Large intestine (tissue), 3 donors: ENCODE data around the gene ASAP2. TPM values are rescaled to one million over a fixed set of nuclear protein-coding genes. Genes with fewer than 3 reads are reported as not detected.

ENCODE experiments used
- DNase-seq, 2 donors: peaks; one replicate each; pipeline versions ENCODE4 v3.0.0 to v3.0.0-alpha.2; 2013
- H3K27ac ChIP-seq: one replicate; pipeline ENCODE4 v1.5.1; 2013; ENCODE audit warnings: low read length
- H3K27me3 ChIP-seq: 2 replicates; pipeline ENCODE4 v1.6.1; 2013; ENCODE audit warnings: low read length; ENCODE audit not compliant: control insufficient read depth, insufficient read depth
- H3K36me3 ChIP-seq: 2 replicates; pipeline ENCODE4 v1.6.1; 2013; ENCODE audit warnings: low read length; ENCODE audit not compliant: control insufficient read depth, insufficient read depth
- H3K4me1 ChIP-seq: one replicate; pipeline ENCODE4 v1.6.1; 2013; ENCODE audit warnings: low read length; ENCODE audit not compliant: control insufficient read depth, insufficient read depth
- H3K4me3 ChIP-seq: one replicate; pipeline ENCODE4 v1.5.1; 2013; ENCODE audit warnings: low read length
- H3K9me3 ChIP-seq: one replicate; pipeline ENCODE4 v1.6.1; 2013; ENCODE audit warnings: mild to moderate bottlenecking, low read depth, low read length, moderate library complexity; ENCODE audit not compliant: control insufficient read depth
- WGBS: methylation state at CpG from one replicate; pipeline ENCODE4 v1.1.5; 2013; ENCODE audit warnings: low lambda C conversion rate; ENCODE audit not compliant: insufficient coverage; 5-methylcytosine and 5-hydroxymethylcytosine counted together
- polyA plus RNA-seq: library from polyadenylated mRNA; unstranded; fragments of 120-200 nt; gene quantifications from one replicate; pipeline ENCODE4 v1.2.1, GENCODE V29; 2013

Gene ASAP2
- polyA plus RNA-seq, 1 donor: 20.0 TPM

DNA sequence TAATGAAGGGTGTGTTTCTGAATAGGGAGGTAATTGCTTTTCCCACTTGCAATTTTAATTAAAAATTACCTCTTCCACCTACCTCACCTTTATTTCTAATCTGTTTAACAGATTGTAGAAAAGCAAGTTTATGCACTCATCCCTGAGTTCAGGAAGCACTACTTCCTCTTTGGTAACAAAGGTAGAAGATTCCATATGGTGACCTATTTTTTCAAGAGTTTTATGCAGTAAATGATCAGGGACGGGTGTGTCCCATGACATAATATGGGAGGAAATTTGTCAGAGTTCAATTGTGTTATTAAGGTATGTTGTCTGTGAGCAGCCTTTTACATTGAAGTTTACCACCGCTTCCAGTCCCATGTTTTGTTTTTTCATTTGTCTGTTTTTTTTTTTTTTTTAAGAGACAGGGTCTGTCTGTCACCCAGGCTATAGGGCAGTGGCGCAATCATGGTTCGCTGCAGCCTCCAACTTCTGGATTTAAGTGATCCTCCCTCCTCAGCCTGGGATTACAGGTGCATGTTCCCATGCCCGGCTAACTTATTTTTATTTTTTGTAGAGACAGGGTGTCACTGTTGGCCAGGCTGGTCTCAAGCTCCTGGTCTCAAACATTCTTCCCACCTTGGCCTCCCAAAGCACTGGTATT lies 68.2 kb downstream of the ASAP2 start:
- Histone ChIP-seq H3K4me1 (no peaks in the 10 kb centered on the region), H3K9me3 (no peaks in the 10 kb centered on the region), H3K4me3 (no peak overlapping the region), H3K36me3 (no peaks in the 10 kb centered on the region), H3K27me3 (no peaks in the 10 kb centered on the region), H3K27ac (no peak overlapping the region)
- 67% methylated on average over 2 of the region's 5 CpGs for WGBS
- peak in 1 of 2 donors; percentile 37 for DNase-seq

DNA sequence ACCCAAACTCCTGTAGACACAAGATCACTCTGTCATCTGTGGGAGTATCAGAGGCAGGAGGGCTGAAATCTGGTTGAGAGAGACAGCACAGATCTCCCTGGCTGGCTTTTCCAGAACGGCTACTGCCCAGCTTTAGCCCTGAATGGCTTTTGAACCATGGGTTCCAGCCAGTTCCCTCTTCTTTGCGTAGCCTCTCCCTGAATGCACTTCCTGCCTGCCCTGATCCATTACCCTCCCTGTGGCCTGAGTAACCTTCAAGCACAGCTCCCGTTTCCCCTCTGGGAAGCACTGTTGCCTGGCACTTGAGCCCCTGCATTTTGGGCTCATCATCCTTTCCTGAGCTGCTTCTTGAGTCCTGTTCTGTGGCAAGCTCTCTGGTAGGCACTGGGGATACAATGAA lies 68.8 kb downstream of the ASAP2 start:
- DNase-seq: no peak
- H3K4me1 ChIP-seq: no peaks in the 10 kb centered on the region
- 80% methylated on average over 1 of the region's 3 CpGs for WGBS
- H3K27ac ChIP-seq: no peak overlapping the region
- H3K9me3 ChIP-seq: no peaks in the 10 kb centered on the region
- H3K4me3 ChIP-seq: no peak overlapping the region
- H3K27me3 ChIP-seq: no peaks in the 10 kb centered on the region
- H3K36me3 ChIP-seq: peaks cover 5% of the 10 kb centered on the region

DNA sequence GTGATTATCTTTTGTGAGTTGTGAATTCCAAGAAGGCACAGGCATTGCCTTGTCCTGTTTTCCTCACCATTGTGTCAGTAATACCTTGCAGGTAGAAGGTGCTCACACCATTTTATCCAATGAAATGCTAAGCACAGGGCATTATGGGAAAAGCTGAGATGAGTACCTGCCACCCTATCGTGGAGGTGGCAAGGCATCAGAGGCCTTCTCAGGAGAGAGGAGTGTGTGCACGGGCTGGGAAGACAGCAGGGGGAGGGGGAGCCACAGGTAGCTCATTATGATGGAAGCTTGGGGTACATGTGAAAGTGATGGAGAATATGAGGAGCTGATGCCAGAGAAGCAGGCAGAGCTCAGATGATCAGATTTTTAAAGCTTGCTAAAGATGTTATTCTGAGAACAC lies 69.5 kb downstream of the ASAP2 start:
- no peaks in the 10 kb centered on the region for H3K27me3 ChIP-seq
- no peaks in the 10 kb centered on the region for H3K4me1 ChIP-seq
- H3K36me3 ChIP-seq: peaks cover 9% of the 10 kb centered on the region
- no peak for DNase-seq
- no CpG with 5 or more reads among the region's 2 CpGs for WGBS
- no peak overlapping the region for H3K4me3 ChIP-seq
- H3K9me3 ChIP-seq: no peaks in the 10 kb centered on the region
- no peak overlapping the region for H3K27ac ChIP-seq

DNA sequence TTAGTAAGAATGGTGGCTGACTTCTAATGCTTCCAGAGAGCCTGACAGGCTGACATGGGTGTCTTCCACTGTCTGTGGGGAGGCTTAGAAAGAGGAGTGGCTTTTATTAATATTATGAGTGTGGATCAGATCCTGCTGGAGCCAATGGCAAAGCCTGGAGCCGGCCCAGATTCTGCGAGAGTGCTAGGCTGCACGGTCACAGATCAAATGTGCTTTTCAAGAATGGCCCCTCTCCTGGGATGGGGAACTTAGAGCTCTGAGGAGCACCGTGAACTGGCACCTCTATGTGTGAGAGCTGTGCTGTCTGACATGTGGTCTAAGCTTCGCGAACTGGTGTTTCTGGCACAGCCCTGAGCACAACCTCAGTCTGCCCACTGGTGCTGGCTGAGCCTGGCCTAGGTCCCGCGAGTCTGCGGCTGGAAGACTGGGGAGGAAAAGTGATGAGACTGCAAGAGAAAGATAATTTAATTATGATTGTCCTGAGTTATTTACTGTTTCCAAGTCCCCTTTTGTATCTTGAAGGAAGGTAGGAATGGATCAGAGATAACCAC lies 70.4 kb downstream of the ASAP2 start:
- Histone ChIP-seq H3K4me1 (no peaks in the 10 kb centered on the region), H3K4me3 (no peak overlapping the region), H3K9me3 (no peaks in the 10 kb centered on the region), H3K27me3 (no peaks in the 10 kb centered on the region), H3K27ac (no peak overlapping the region), H3K36me3 (peaks cover 9% of the 10 kb centered on the region)
- no CpG with 5 or more reads among the region's 9 CpGs for WGBS
- no peak for DNase-seq

DNA sequence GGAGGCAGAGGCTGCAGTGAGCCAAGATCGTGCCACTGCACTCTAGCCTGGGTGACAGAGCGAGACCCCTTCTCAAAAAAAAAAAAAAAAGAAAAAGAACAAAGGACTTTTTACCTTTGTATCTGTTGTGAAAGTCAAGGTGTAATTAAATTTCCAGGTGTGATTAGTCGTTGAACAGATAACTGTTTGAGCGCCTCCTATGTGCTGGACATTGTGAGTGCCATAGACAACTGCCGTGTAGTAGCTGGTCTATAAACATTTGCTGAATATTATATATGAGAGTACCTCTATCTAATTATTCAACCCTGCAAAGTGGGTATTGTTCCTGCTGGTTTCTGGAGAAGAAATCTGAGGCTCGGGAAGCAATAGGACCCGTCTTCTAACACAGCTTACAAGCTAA lies 71.8 kb downstream of the ASAP2 start:
- H3K36me3 ChIP-seq: peaks cover 9% of the 10 kb centered on the region
- H3K4me3 ChIP-seq: no peak overlapping the region
- H3K27me3 ChIP-seq: no peaks in the 10 kb centered on the region
- H3K9me3 ChIP-seq: no peaks in the 10 kb centered on the region
- no peaks in the 10 kb centered on the region for H3K4me1 ChIP-seq
- DNase-seq: peak in 1 of 2 donors; percentile 19
- no peak overlapping the region for H3K27ac ChIP-seq
- no CpG with 5 or more reads among the region's 7 CpGs for WGBS

DNA sequence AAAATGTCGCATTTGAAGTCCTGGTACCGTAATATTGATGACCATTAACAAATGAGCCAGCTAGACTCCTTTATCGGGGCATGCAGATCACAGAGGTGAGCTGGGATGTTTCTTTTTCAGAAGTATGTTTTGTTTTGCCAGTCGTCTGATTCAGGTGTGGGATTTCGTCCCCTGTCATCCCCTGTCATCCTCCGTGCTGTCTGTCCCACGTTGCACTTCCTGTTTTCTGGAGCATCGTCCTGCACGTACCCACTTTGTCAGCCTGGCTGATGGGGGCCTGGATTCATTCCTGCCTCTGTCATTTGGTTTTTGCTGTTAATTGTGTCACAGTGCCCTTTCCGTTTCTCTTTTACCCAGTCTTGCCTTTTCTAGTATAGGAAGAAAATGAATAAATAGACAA lies 72.8 kb downstream of the ASAP2 start:
- no peaks in the 10 kb centered on the region for H3K27me3 ChIP-seq
- no peak overlapping the region for H3K27ac ChIP-seq
- H3K4me1 ChIP-seq: no peaks in the 10 kb centered on the region
- no peak for DNase-seq
- H3K9me3 ChIP-seq: no peaks in the 10 kb centered on the region
- WGBS: 100% methylated on average over 1 of the region's 10 CpGs
- H3K36me3 ChIP-seq: peaks cover 9% of the 10 kb centered on the region
- no peak overlapping the region for H3K4me3 ChIP-seq

DNA sequence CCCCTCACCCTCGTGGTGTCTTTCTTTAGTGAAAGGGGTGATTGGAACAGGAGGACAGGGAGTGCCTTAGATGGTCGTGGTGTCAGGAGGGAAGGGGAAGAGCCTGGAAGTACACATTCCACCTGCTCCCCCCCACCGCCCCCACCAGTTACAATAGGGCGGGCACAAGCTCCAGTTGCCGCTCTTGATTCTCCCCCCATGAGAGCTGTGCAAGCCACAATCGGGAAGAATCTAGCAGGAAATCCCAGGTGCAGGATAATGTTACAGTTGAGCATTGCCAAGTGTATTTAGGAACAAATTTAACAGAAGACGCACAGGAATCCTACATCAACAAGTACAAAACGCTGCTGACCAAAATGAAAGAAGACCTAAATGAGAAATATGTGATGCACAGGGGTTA lies 73.6 kb downstream of the ASAP2 start:
- no peak for DNase-seq
- H3K36me3 ChIP-seq: peaks cover 9% of the 10 kb centered on the region
- no peaks in the 10 kb centered on the region for H3K4me1 ChIP-seq
- 73% methylated on average over 2 of the region's 8 CpGs for WGBS
- no peaks in the 10 kb centered on the region for H3K9me3 ChIP-seq
- no peak overlapping the region for H3K4me3 ChIP-seq
- H3K27me3 ChIP-seq: no peaks in the 10 kb centered on the region
- no peak overlapping the region for H3K27ac ChIP-seq

DNA sequence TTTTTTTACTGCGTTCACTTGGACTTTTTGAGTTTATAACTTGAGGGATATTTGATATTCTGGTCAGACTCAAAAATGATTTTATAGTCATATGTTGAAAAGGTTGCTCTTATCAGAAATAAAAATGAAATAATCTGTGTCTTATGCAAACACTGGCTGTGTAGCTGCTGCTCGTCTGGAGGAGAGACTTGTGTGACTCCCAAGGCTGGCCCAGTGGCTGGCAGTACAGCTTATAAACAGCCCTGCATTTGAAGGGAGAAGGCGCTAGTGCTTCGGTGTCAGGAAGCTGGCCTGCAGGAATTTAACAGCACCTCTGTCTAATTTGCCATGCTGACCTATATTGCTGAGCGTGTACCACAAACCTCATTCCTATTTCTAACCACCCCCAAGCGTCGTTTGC lies 74.5 kb downstream of the ASAP2 start:
- H3K36me3 ChIP-seq: peaks cover 9% of the 10 kb centered on the region
- H3K9me3 ChIP-seq: no peaks in the 10 kb centered on the region
- DNase-seq: no peak
- WGBS: 83% methylated on average over 3 of the region's 7 CpGs
- H3K27ac ChIP-seq: no peak overlapping the region
- H3K27me3 ChIP-seq: no peaks in the 10 kb centered on the region
- H3K4me3 ChIP-seq: no peak overlapping the region
- H3K4me1 ChIP-seq: no peaks in the 10 kb centered on the region

DNA sequence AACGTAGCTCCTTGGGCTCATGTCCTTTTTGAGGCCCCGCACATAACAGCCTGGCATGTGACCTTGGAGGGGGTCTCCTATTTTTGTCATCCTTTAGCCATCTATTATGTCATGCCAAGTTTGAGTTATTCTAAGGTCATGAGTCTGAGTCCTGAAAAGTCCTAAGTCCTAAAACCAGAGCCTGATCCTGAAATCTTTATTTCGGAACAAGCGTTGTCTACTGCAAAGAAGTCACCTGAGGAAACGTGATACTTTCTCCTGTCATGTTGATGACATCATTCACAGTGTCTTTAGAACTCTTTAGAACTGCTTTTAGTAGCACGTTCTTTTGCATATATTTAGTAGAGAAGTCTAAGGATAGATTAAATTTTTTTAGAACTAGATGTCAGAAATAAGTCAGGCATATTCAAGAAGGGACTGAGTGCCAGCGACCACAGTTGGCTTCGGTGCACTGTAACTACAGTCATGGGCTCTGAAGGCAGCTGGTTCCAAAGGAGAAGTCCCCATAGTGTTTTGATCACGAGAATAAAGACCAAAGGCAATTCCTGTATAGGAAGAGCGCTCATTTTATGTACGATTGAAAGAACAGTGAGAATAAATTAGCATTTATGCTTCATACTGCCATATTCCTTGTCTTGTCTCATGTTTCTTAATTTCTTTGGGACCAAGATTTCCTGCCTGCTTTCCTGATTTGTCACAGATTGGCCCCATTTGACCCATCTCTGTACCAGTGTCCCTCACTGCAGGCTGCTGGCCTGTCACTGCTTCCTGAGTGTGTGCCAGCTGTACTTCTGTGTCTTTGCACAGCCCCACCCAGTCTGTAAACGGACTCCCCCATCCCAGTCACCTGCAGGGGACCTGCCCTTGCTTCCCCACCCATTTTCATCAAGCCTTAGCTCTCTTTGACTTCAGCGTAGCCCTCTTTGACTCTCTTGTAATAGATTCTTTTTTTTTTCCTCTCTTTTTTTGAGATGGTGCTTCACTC lies 75.8 kb downstream of the ASAP2 start:
- H3K9me3 ChIP-seq: no peaks in the 10 kb centered on the region
- DNase-seq: peak in 1 of 2 donors; percentile 43
- no peaks in the 10 kb centered on the region for H3K27me3 ChIP-seq
- 72% methylated on average over 3 of the region's 13 CpGs for WGBS
- H3K4me1 ChIP-seq: no peaks in the 10 kb centered on the region
- no peak overlapping the region for H3K4me3 ChIP-seq
- peaks cover 11% of the 10 kb centered on the region for H3K36me3 ChIP-seq
- no peak overlapping the region for H3K27ac ChIP-seq

DNA sequence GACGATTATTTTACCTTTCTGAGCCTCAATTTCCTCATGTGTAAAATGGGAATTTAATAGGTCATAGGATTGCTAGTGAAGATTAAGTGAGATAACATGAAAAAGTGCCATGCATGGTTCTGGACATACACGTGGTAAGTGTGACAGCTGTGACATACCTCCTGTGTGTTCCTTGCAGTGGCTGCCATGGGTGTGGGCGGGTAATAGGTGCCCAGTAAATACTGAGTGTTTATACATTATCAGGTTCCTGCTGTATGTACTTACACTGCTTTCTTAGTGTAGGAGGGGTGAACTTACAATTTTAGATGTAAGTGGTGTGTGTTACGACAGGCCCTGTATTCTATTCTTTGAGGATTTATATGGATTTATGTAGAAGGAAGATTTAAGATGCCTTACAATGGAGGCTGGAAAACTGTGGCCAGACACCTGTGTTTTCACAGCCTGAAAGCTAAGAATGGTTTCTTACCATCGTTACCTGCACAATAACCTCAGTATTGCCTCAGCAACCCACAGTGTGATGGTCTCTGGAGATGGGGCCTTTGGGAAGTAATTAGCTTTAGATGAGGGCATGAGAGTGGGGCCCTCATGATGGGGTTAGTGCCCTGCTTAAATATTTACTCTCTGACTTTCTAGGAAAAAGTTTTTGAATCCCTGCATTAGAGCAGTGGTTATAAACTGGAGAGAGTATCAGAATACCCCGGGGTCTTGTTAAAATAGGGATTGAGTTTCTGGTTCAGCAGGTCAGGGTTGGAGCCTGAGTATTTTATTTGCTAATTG lies 78.1 kb downstream of the ASAP2 start:
- Histone ChIP-seq H3K27ac (no peak overlapping the region), H3K4me3 (no peak overlapping the region), H3K27me3 (no peaks in the 10 kb centered on the region), H3K4me1 (no peaks in the 10 kb centered on the region), H3K36me3 (peaks cover 14% of the 10 kb centered on the region), H3K9me3 (no peaks in the 10 kb centered on the region)
- DNase-seq: peak in 1 of 2 donors; percentile 16
- WGBS: no CpG with 5 or more reads among the region's 6 CpGs
